IPS-NIHi11 (cell line): Measurements from ENCODE around the gene THEMIS.
"Not testable (repeated sequence)": the region's sequence is repeated elsewhere in the genome, so short reads cannot be mapped to it uniquely, and the experiment has no call there.

Source experiments
- DNase-seq: peaks from one replicate; pipeline ENCODE4 v3.0.0; 2012; ENCODE audit warnings: mixed read lengths, low spot score

THEMIS gene

GRCh38 chr6:127794405-127794804, 106.5 kb downstream of the THEMIS start:
- no peak for DNase-seq

DNA sequence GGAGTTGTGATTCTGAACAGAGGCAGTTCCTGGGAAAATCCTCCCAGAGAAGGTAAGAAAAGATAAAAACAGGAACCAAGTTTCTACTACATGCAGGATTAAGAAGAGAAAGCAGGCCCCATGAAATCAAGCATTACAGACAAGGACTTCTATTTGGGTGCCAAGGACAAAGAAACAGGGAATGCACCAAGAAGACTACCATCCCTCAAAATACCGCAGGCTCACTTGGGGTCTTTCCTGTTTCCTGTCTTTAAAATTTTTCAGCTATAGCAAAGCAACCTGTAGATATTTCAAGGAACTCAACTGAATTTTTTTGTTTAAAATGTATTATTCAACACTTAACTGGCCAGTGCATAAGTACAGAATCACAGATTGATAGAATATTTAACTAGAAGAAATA, 107.5 kb downstream of the THEMIS start:
- no peak for DNase-seq

- DNase-seq = no peak
Measured at GRCh38 chr6:127792616-127793015, 108.2 kb downstream of the THEMIS start.

DNA sequence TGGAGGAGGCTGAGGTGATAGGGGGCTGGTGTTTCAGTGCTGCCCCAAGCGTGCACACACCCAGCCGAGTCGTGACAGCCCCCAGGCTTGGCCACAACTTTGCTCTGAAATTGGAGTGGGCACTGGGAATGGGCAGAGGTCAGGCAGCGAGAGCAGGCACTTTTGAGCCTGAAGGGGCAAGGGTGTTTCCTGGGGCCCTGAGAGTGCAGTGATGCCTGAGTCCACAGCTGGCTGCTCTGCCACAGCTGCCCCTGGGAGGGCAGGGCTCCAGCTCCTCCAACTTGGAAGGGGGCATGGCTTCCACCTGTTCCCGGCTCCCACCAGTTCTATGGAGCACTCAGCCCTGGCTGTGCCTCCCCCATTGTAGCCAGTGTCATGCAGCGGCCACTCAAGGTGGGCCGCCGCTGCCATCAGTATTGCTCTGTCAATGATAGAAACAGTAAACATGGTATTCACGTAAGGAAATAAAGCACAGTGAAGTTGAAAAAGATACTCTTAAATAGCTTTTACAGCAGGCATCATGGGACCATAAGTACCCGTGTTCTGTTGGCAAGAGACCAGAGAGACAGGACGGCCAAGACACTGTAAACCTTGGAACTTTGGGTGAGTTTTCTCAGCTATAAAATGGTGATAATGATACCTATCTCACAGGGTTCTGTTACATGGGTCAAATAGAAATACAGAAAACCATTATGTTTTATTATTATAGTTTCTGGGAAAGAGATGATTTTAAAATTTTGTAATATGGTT, 108.9 kb downstream of the THEMIS start:
- no peak for DNase-seq

- no peak for DNase-seq
Measured at GRCh38 chr6:127790571-127790970, 110.3 kb downstream of the THEMIS start.

DNA sequence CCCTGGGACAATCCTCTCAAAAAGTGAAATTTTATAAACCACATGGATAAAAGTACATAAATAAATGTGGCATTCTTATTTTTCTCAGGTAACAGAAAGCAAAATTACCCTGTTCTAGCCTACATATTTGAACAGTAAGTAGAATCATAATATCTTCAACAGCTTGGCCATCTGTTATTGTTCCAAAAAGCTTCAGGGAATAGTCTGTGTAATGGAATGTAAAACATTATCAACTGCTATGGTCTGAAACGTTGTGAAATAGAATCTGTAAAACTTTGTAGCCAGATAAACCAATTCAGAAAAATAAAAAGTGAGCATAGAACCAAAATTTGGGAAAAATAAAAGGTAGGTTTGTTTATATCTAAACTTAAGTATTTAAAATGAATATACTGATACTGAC, 114.7 kb downstream of the THEMIS start:
- DNase-seq = no peak

DNA sequence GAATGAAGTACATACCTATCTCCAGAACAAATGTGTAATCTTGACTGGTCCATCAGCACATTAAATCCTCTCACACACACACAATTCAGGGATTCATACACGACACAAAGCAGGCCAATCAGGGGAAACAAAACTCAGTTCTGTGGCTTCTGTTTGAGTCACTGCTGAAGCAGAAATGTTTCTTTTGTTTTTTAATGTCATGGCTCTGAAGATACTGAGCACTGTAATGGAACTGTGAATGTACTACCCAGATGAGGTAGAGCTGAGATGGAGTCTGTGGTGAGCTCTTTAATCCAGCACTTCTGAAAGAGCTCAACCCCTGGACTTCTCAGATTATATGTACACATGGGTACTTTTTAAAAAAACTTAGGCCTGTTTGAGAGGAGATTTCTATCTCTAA, 116.4 kb downstream of the THEMIS start:
- no peak for DNase-seq

DNA sequence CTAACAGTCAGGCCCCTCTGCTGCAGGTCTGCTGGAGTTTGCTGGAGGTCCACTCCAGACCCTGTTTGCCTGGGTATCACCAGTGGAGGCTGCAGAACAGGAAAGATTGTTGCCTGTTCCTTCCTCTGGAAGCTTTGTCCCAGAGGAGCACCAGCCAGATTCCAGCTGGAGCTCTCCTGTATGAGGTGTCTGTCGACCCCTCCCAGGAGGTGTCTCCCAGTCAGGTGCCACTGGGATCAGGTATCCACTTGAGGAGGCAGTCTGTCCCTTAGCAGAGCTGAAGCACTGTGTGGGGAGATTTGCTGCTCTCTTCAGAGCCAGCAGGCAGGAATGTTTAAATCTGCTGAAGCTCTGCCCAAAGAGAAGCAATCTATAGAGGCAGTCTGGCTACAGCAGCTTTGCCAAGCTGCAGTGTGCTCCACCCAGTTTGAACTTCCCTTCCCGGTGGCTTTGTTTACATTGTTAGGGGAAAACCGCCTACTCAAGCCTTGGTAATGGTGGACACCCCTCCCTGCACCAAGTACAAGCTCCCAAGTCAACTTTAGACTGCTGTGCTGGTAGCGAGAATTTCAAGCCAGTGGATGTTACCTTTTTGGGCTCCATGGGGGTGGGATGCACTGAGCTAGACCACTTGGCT, 119.1 kb downstream of the THEMIS start:
- DNase-seq = not testable (repeated sequence)

DNA sequence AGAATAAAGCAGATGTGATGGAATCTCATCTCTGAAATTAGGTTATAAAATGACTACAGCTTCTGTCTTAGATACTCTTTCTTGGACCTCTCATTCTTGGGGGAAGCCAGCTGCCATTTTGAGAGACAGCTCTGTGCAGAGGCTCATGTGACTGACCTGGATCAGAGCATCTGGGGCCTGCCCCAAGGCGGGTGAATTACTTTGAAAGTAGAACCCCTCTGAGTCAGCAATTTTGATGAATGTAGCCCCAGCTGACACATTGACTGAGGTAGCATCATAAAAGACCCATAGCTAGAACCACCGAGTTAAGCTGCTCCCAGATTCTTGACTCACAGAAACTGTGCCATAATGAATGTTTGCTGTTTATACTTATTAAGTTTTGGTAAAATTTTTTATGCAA, 124.5 kb downstream of the THEMIS start:
- no peak for DNase-seq

DNA sequence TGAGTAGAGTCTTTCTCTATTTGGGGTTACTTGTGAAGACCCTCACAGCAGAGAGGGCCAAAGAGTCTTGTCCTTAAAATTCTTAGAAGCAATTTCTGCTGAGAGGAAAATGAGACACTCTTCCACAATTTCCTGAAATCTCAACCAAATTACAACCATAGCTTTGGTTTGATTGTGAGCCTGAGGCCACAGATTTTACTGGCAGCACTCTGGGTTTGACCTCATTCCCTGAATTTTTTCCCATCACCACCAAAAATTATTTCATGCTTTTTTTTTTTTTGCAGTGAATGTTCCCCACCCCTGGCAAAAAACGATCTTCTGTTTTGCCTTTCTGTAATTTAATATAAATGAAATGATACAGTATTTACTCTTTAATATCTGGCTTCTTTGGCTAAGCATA, 125.5 kb downstream of the THEMIS start:
- no peak for DNase-seq

GRCh38 chr6:127768745-127769144, 132.1 kb downstream of the THEMIS start:
- DNase-seq = no peak

DNA sequence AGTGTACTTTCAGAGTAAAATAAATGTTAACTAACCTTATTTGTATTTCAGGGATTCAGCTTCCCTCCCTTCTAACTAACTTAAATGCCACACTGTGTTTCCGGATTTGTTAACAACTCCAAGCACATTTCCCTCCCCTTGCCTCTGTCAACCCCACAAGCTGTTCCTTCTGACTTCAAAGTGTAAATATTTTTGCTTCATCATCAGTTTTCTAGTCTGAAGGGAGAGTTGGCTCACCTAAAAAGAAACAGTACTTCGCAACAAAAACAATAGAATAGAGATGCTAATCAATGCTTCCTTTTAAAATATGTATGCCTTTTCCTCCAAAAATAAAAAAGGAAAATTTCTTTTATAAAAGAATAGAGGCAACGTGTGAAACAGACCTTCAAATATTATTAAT, 132.6 kb downstream of the THEMIS start:
- no peak for DNase-seq

GRCh38 chr6:127765949-127766348, 134.9 kb downstream of the THEMIS start:
- no peak for DNase-seq

DNA sequence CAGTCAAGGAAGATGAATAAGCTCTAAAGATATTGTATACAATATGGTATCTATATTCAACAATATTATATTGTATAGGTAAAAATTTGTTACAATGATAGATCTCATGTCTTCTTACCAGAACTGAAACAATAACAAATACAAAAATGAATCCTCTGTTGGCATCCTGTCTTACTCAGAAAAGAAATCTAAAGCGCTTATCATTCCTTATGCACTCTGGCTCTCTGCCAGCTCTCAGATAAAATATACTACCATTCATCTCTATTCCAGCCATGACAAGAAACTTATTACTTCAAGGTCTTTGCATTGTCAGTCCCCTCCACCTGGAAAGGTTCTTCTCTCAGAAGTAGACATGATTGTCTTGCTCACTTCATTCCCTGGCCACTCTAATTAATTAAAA, 138.6 kb downstream of the THEMIS start:
- no peak for DNase-seq

DNA sequence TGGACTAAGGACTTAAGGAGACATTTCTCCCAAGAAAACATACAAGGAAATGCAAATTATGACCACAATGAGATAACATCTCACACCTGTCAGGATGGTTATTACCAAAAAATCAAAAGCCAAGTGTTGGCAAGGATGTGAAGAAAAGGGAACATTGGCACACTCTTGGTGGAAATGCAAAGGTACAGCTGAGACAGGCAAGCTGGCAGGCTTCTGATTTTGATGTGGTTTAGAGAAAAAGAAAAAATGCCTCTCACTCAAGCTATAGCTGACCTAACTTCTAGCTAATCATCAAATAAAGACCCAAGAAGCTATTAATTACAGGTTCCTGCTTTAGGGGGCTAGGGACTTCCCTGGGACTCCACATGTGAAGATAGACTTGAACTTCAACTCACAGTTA, 139.8 kb downstream of the THEMIS start:
- no peak for DNase-seq

- no peak for DNase-seq
Measured at GRCh38 chr6:127749095-127749494, 151.8 kb downstream of the THEMIS start.

GRCh38 chr6:127748290-127748689, 152.6 kb downstream of the THEMIS start:
- DNase-seq = no peak

DNA sequence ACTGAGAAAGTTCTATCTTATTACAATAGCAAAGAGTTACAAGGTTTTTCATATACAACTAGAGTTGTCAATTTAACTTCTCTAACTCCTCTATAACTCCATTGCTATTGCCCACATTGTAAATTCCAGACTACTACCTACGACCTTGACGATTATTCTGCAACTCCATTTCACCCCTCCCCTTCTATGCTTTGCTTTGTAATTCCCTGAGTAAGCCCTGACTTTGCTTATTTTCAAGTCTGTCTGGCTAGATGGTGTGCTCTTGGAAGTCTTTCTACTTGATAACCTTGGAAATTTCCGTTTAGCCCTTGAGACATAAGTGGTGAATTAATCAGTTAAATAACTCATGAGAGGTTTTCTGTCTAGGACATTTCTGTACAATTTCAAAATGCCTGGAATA, 162.4 kb downstream of the THEMIS start:
- DNase-seq = no peak

GRCh38 chr6:127737768-127738167, 163.1 kb downstream of the THEMIS start:
- DNase-seq = no peak

DNA sequence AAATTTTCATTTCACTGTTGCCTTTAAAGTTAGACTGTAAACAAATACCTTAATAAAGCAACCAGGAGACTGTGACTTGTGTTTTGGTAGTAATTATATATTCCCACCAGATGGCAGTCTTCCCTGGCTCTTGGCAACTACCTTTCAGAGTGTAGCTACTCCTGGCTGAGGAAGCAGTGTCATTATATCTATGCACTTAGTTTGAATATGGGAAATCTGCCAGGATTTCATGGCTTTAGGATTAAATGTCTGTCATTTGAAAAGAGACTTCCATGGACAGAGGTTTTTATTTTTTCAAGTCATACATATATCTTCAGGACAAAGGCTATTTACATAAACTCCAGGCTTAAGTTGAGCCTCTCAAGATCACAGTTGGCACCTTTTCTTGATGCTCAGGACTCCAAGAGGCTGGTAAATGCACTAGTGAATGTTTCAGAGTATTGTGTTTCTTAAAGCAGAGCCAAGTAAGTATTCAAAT, 163.8 kb downstream of the THEMIS start:
- peak; percentile 58 for DNase-seq

- no peak for DNase-seq
Measured at GRCh38 chr6:127732927-127733326, 167.9 kb downstream of the THEMIS start.

GRCh38 chr6:127727260-127727953, 173.5 kb downstream of the THEMIS start:
- DNase-seq = no peak

DNA sequence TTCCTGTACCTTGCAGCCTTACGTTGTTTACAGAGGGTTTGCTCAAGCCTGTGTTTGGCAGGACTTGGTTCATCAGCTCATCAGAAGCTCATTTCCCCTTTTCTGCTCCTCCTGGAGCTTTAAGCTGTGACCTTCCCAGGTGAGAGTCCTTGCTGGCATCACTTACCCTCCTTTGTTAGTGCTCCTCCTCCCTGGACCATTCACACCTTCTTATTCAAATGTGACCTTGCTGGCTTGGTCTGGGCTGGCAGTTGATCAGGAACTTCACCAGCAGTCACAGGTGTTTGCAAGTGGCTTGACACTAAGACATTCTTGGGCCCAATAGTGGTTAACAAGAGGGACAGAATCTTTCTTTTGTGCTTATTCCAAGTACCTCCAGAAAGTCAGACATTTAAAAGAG, 175.0 kb downstream of the THEMIS start:
- no peak for DNase-seq
